Stimulated activated CD4-positive, alpha-beta T cell treated with anti-CD3 and anti-CD28 coated beads, Interleukin-15, amount 100 ng/mL, for 24 hours (primary cell): ENCODE measurements around the gene OR4A15.

Experiments
- DNase-seq: peaks from one replicate; pipeline ENCODE4 v3.0.0-alpha.2; 2020

Gene OR4A15

DNA sequence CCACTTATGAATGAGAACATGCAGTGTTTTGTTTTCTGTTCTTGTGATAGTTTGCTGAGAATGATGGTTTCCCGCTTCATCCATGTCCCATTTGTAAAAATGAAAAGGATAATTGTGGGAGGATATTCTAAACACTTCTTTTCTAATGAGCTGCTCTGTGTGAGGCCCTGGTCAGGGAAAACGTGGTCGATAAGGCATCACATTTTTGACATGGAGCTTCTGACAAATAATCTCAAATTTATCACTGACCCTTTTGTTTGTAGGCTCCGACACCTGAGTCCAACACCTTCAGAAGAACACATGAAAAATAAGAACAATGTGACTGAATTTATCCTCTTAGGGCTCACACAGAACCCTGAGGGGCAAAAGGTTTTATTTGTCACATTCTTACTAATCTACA lies at the start of gene OR4A15:
OR4A15 (plus strand) TSS at position 301 of the 400 bp plus-strand sequence; CDS start at position 301, 0 bp downstream.
- DNase-seq = no peak

DNA sequence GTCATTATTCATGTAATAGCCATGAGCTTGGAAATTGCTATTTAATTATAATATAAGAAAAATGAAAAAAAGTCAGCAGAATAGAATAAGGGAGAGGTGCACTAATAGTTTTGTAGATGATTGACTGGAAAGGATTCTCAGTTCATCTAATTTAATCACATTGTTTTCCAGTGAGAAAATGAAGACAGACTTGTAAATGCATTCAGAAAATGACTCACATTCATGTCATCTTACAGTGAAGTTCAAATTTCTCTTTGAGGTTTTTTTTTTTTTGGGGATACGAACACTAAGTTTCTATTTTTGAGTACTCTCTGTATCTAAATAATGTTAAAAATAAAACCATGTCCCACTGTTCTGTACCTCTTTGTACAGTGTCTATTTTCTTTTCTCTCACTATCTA lies 43.3 kb upstream of the OR4A15 start:
- no peak for DNase-seq

DNA sequence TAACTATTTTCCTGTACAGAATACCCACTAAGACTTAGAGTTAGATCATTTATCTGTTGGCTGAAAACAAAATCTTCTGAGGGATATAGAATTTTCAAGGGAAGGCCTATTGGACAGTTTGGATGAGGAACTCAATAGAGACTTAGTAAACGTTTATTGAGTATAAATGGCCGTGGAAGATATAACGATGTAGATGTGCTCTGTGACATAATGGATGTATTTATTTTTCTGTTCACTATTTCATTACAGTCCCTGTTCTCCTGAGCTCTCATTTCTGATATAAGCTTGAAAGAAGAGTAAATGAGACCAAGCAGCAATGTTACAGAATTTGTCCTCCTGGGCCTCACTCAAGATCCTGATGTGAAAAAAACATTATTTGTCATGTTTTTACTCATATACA lies 24.9 kb upstream of the OR4A15 start, which contains the start of gene OR4A16:
OR4A16 (plus strand) TSS at position 301 of the 400 bp plus-strand sequence; CDS start at position 301, 0 bp downstream.
- DNase-seq = no peak

DNA sequence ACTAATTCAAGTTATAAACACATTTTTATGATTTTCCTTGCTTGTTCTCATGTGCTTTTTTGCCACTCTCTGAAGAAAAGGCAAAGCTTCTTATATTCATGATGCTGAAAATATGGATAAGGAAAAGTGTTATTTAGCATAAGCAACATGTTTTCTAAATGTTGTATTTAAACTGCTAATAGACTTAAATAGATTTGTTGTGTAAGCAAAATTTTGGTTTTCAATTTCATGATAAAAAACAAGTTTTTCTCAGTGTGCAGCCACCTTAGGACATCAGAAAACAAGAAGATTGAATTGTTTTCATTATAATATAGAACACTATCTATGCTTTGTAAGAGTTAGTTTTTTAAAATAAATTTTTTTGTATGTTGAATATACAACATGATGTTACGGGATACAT lies 22.5 kb upstream of the OR4A15 start:
- no peak for DNase-seq

DNA sequence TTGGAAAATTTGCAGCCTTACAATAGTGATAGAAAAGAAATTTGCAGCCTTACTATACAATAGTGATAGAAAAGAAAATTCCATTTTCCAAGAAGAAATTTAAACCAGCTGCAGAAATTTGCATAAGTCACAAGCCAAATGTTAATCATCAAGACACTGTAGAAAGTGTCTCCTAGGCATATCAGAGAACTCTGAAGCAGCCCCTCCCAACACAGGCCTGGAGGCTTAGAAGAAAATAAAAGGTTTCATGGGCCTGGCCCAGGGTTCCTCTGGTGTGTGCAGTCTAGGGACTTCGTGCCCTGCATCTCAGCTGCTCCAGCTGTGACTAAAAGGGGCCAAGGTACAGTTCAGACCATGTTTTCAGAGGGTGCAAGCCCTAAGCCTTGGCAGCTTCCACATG lies 18.7 kb upstream of the OR4A15 start:
- DNase-seq = no peak

DNA sequence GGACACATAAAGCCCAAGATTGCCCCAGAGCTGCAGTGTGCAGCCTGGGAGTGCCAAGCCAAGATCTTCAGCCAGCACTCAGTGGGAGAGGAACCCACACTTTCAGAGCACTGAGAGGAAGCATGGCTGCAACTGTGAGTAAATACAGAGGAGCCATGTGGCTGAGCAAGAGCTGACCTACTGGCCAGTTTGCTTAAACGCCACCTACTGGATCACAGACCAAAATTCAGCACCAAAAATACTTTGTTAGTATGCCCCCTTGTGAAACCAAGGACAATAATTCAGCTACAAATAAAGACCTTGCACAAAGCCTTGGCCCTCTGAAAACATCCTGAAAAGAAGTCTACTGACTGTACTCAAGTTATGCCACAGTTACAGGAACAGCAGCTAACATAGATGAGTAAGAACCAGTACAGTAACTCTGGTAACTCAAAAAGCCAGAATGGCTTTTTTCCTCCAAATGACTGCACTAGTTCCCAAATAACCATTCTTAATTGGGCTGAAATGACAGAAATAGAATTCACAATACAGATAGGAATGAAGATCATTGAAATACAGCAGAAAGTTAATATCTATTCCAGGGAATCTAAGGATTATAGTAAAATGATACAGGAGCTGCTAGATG lies 10.1 kb upstream of the OR4A15 start:
- no peak for DNase-seq

DNA sequence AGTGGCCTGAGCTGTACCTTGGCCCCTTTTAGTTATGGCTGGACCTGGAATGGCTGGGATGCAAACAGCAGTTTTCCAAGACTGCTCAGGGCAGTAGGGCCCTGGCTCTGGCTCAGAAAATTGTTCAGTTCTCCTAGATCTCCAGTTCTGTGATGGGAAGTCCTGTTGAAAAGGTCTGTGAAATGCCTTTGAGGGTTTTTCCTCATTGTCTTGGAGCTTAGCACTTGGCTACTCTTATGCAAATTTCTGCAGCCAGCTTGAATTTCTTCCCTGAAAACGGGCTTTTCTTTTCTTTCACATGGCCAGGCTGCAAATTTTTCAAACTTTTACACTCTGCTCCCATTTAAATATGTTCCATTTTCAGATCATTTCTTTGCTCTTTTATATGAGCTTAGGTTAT lies 33.2 kb downstream of the OR4A15 start:
- DNase-seq = no peak
